ENCODE measurements around the gene YPEL4.

Gene YPEL4

DNA sequence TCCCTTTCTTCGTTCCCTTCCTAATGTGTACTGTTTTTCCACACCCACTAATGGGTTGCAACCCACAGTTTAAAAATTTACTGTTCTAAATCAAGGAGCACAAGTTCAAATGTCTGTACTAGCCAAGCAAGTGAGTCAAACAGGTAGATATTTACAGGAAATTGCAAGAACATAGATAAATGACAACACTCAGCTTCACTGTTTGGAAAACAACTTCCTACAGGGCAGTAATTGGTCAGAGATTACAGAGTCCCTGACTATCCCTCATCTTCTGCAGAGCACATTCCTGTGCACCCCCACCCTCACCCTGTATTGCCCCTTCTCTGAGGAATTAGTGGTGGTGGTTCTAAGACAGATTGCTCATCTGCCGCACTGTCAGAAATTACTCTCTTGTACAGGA, 50.3 kb downstream of the YPEL4 start:
- Histone ChIP-seq H3K36me3 (ENCODE audit: insufficient read depth, low read length) (peaks cover 6% of the 10 kb centered on the region), H3K9me3 (ENCODE audit: low read length) (no peaks in the 10 kb centered on the region), H3K27me3 (ENCODE audit: control insufficient read depth in 1 of 2, insufficient read depth in 2 of 2, low read length in 2 of 2) (no peaks in the 10 kb centered on the region), H3K9ac (ENCODE audit: low read length) (no peak overlapping the region), H3K27ac (ENCODE audit: low read depth, low read length) (peak overlapping the region; percentile 73), H3K4me1 (ENCODE audit: insufficient read depth, low read length) (peaks cover 17% of the 10 kb centered on the region), H3K4me3 (ENCODE audit: low read depth in 1 of 2, low read length in 2 of 2) (peak overlapping the region in 1 of 2 donors; percentile 78)

DNA sequence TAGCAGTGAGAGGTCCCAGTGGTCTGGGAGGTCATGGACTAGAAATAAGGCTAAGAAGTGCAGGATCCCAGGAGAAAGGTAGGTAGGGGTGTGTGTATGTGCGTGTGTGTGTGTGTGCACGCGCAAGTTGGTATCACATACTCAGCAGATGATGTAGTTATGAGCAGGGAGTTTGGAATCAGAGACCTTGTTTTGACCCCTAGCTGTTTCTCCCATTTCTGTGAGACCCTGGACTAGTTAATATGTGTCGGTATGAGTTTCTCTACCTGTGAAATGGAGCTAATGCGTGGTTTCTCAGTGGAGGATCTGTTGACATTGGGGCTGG, 50.9 kb downstream of the YPEL4 start:
- peak overlapping the region; percentile 73 for H3K27ac ChIP-seq (ENCODE audit: low read depth, low read length)
- peak overlapping the region; percentile 45 to 78 for H3K4me3 ChIP-seq (ENCODE audit: low read depth in 1 of 2, low read length in 2 of 2)
- H3K9ac ChIP-seq (ENCODE audit: low read length) = peak overlapping the region; percentile 55
- H3K27me3 ChIP-seq (ENCODE audit: control insufficient read depth in 1 of 2, insufficient read depth in 2 of 2, low read length in 2 of 2) = no peaks in the 10 kb centered on the region
- H3K36me3 ChIP-seq (ENCODE audit: insufficient read depth, low read length) = peaks cover 6% of the 10 kb centered on the region
- no peaks in the 10 kb centered on the region for H3K9me3 ChIP-seq (ENCODE audit: low read length)
- H3K4me1 ChIP-seq (ENCODE audit: insufficient read depth, low read length) = peaks cover 17% of the 10 kb centered on the region

DNA sequence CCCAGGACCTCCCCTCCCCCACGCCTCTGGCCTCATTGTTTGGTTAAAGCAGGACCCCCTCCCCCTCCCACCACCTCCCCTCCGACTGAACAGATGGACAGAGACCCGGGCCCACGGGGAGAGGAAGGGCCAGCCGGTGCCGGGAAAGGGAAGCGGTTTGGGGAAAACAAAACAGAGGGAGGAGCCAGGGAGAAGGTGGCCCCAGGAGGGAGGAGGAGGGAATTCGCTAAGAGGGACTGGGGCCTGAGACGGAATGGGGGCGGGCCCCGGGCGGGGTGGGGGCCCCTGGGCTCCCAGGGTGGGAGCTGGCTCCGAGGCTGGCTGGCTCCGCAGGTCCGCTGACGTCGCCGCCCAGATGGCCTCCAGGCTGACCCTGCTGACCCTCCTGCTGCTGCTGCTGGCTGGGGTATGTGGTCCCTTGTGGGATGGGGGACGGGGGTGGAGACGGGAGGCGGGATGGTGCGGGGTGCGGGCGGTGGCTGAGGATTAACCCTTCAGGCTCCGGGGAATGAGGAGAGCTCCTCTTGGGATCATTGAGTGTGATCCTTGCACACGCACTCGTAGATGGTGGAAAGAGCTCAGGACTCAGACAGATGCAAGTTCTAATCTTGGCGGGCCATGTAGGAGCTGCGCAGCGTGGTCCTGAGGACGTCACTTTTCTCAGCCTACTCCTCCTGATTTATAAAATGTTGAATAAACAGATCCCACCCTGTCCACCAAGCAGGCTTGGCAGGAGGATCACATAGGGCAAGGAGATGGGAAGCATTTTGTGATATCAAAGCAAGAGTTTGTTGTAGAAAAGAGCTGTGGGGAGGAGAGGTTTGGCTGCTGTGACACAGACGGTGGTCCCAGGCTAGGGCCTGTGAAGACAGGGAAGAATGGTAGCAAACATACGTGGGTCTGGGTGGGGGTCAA, 51.5 kb downstream of the YPEL4 start:
- Histone ChIP-seq H3K4me3 (ENCODE audit: low read depth in 1 of 2, low read length in 2 of 2) (peak overlapping the region; percentile 45 to 78), H3K9ac (ENCODE audit: low read length) (peak overlapping the region; percentile 55)

DNA sequence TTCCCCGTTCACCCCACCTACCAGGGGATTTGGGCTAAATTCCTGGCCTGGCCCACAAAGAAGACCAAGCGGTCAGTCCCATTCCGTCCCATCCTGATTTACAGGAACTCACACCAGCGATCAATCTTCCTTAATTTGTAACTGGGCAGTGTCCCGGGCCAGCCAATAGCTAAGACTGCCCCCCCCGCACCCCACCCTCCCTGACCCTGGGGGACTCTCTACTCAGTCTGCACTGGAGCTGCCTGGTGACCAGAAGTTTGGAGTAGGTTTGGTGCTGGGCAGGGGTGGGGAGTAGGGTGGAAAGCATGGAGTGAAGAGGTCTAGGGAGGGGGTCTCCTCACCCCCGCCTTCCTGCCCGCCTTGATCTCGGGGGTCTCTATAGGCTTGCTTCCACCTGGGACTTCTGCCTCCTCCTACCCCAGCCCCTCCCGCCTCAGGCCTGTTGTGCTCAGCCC, 52.2 kb downstream of the YPEL4 start, which contains the start of gene SERPING1:
Gene SERPING1, plus strand, starts transcription at position 225 of the 455 bp plus-strand sequence. CDS start 586 bp downstream, outside the sequence.
- H3K4me1 ChIP-seq (ENCODE audit: insufficient read depth, low read length) = peaks cover 17% of the 10 kb centered on the region
- no peaks in the 10 kb centered on the region for H3K9me3 ChIP-seq (ENCODE audit: low read length)
- peak within 1 kb of the TSS; percentile 55 for H3K9ac ChIP-seq (ENCODE audit: low read length)
- no peaks in the 10 kb centered on the region for H3K27me3 ChIP-seq (ENCODE audit: control insufficient read depth in 1 of 2, insufficient read depth in 2 of 2, low read length in 2 of 2)
- peak within 1 kb of the TSS; percentile 73 for H3K27ac ChIP-seq (ENCODE audit: low read depth, low read length)
- H3K4me3 ChIP-seq (ENCODE audit: low read depth in 1 of 2, low read length in 2 of 2) = peak within 1 kb of the TSS; percentile 45 to 78
- peaks cover 6% of the 10 kb centered on the region for H3K36me3 ChIP-seq (ENCODE audit: insufficient read depth, low read length)

More for the DNA sequence above, 51.5 kb downstream of the YPEL4 start:
- Histone ChIP-seq H3K27ac (ENCODE audit: low read depth, low read length) (peak overlapping the region; percentile 73), H3K27me3 (ENCODE audit: control insufficient read depth in 1 of 2, insufficient read depth in 2 of 2, low read length in 2 of 2) (no peaks in the 10 kb centered on the region), H3K9me3 (ENCODE audit: low read length) (no peaks in the 10 kb centered on the region), H3K36me3 (ENCODE audit: insufficient read depth, low read length) (peaks cover 6% of the 10 kb centered on the region), H3K4me1 (ENCODE audit: insufficient read depth, low read length) (peaks cover 17% of the 10 kb centered on the region)

DNA sequence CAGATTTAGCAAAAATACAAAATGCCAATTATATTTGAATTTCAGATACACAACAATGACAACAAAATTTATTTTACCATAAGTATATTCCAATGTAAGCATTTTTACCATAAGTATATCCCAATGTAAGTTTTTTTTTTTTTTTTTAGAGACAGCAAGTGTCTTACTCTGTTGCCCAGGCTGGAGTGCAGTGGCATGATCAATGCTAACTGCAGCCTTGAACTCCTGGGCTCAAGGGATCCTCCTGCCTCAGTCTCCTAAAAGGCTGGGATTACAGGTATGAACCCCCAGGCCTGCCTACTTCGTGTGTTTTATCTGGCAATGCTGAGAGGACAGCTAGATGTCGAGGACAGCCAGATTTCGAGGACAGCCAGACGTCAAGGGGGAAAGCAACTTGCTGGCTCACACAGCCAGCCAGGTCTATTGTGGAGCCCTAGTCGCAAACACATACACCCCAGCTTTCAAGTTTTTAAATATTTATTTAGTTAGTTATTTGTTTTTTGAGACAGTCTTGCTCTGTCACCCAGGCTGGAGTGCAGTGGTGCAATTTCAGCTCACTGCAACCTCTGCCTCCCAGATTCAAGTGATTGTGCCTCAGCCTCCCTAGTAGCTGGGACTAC, 53.3 kb downstream of the YPEL4 start:
- Histone ChIP-seq H3K4me3 (ENCODE audit: low read depth in 1 of 2, low read length in 2 of 2) (no peak overlapping the region), H3K4me1 (ENCODE audit: insufficient read depth, low read length) (peaks cover 17% of the 10 kb centered on the region), H3K27me3 (ENCODE audit: control insufficient read depth in 1 of 2, insufficient read depth in 2 of 2, low read length in 2 of 2) (no peaks in the 10 kb centered on the region), H3K9me3 (ENCODE audit: low read length) (no peaks in the 10 kb centered on the region), H3K27ac (ENCODE audit: low read depth, low read length) (no peak overlapping the region), H3K9ac (ENCODE audit: low read length) (no peak overlapping the region), H3K36me3 (ENCODE audit: insufficient read depth, low read length) (peaks cover 6% of the 10 kb centered on the region)
